Measurements from ENCODE around the gene KIAA1143. TPM values are rescaled to one million over a fixed set of nuclear protein-coding genes. Genes with fewer than 3 reads are reported as not detected.
A peak's percentile ranks its signal among the peaks of the same experiment; 100 is the strongest.

KIAA1143 gene
- 19.4 TPM for polyA plus RNA-seq (2013, experiment 1 of 2; ENCODE audit: insufficient read length)
- 22.8 TPM for polyA plus RNA-seq (2013, experiment 2 of 2; ENCODE audit: insufficient read length)

DNA sequence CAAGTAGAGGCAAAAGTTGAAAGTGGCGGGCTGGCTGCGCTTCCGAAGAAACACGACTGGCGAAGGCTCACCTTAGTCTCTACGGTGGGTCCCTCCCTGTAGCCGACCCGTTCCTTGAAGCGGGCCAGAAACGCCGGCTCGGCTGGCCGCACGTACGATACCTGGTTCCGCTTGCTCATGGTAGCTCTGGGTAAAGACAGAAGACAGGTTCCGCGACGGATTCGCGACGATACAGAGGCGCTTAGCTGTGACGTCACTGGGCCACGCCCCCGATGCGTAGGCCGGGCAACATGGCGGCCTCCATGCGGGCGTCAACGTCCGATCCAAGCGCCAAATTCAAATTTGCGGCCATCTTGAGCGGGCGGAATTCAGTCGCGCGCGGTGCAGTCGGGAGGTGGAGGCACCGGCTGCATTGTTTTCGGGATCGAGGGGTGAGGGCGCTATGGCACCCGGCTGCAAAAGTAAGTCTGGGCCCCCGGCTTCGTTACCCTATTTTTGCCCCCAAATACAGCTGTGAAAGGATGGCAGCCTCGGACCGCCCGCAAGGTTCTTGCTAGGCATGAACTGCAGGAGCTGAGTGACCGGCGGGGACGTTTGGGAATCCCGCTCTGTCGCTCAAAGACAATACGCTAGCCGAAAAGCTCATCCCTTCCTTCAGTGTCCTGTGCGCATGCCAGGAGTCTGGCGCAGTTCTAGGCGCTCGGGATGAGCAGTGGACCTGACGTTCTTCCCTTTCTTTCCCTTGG is at the start of gene KIAA1143, which contains the start of gene KIF15:
TSS of gene KIAA1143 (minus strand) at position 196 of the 746 bp plus-strand sequence. CDS start at position 179, 17 bp downstream.
TSS of gene KIF15 (plus strand) at position 371 of the 746 bp plus-strand sequence. CDS start at position 443, 72 bp downstream.
- DNase-seq = peak; percentile 96

DNA sequence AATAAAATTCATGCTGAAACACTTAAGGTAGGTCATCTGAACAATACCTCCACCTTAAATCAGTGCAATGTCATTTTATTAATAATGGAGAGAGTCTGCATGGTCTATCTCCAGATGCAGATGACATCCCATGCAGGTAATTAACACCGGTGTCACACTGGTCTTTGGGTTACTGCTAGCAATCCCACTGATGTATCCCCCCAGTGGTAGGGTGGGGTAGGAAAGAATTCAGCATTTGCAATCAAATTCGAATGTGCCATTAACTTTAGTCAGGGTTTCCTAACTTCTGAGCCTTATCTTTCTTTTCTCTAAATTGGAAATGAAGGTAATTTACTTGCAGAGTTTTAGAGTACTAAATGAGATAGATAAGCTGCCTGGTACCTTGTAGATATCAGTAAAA is 44.5 kb upstream of the KIAA1143 start:
- DNase-seq = no peak

DNA sequence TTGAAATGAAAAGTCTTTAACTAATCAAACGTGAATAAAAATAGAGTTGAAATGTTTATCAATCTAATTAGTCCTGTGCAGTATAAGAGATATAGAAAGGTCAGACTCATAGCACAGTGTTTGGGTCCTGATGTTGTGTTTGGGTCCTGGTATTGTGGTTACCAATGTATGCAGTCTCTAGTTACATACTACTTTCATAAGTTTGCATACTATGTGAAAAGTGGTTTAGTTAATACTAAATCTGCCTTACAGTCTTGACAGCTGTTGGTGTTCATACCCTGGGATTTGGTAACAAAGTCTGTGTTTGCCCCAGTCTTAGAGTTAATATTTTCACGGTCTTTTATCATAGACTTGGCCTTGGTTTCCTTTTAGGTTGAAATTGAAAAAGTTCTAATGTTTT is 41.9 kb upstream of the KIAA1143 start:
- no peak for DNase-seq

DNA sequence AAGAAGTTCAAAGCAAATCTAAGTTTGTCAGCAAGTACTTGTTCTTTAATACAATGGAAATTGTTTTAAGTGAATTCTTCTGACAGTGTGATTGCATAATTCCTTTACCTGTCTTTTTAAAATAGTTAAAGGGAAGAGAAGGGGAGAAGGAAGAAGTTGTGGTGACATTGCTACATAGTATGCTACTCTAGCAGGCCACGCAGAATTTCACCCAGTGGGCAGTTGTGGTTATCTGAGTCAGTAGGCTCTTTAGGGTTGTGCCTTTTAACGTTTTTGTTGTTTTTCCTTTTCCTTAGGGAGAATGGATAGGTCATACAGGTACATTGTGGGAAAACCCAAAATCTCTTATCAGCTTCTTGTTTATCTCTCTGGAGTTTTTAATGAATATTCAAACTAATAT is 40.6 kb upstream of the KIAA1143 start:
- no peak for DNase-seq

DNA sequence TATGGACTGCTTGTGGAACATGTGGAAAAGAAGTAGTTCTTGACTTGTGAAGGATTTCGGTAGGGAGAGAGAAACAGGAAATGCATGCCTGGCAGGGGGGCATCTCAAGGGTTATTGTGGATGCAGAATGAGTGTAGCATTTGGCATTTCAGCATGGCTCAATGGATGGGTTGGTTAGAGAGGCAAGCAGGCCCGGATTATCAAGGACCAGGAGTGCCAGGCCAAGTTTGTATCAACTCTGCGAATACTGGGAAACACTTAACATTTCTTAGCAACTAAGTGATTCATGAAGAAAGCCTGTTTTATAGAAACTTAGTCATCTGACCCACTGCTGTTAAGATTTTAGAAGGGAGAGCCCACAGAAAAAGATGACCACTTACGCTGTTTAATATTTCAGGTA is 33.8 kb upstream of the KIAA1143 start:
- peak; percentile 5 for DNase-seq

DNA sequence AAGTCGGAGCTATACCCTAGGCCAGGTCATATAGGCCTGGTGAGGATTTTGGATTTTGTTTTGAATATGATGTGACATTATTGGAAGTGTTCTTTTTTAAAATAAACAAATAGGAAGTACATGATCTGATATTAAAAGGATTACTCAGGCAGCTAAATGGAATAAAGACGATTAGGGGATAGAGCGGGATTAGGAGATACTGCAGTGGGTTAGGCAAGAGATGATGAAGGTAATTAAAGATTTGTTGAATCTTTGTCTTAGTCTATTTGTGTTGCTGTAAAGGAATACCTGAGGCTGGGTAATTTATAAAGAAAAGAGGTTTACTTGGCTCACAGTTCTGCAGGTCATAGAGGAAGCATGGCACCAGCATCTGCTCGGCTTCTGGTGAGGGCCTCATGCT is 21.5 kb upstream of the KIAA1143 start:
- DNase-seq = no peak

DNA sequence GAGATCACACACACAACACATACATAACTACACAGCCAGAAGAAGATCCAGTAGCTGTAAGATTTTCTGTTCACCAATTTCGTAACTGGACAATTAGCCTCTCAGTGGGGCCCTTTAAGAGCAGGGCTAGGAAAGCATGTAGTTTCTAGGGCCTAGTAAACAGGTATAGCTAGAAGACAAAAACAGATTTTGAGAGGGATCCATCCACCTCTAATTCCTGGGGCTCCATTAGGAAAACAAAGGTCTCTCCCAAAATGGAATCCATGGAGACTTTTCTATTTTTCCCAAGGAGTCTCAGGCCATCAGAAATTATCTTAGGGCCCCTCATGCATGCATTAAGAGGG is 10.7 kb upstream of the KIAA1143 start:
- no peak for DNase-seq

DNA sequence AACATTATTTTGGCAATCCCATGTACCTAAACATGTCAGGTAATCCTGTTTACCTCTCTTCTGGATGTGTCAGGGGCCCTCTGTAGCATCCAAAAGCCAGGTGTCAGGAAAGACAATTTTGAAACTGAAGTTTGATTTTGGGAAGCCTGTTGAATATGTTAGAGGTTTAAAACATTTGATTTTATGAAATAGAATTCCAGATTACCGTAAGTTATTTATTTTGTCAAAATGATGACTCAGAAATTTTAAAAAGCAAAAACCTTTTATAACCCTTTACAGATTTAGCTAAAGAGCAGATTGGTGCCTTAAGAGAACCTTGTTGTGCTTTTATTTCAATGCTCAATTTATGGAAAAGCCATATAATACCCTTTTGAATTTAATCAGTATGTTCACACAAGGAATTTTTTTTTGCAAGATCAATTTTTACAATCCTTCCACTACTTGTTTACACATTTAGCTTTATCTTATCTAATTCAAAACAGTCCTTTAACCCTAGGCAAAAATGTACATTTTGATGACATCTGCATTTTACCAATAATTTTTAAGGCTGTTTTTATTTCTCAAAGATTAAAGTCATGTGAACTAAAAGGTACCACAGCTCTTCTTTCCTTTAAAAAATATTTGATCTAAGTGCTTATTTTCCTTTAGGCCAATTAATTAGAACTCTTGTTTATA is 10.1 kb upstream of the KIAA1143 start:
- no peak for DNase-seq

DNA sequence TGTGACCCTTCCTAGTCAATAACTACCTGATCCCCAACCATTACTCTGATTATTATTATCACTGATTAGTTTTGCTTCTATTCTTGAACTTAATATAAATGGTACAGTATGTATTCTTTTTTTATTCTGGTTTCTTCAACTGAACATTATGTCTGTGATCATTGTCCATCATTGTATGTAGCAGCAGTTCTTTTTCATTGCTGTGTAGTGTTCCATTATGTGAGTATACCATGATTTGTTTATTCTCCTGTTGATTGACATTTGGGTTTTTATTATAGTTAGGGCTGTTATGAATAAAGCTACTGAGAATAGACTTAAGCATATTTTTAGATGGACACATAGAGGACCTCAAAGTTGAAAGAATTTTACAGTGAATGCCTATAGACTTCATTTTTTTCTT is 2.8 kb upstream of the KIAA1143 start:
- no peak for DNase-seq

DNA sequence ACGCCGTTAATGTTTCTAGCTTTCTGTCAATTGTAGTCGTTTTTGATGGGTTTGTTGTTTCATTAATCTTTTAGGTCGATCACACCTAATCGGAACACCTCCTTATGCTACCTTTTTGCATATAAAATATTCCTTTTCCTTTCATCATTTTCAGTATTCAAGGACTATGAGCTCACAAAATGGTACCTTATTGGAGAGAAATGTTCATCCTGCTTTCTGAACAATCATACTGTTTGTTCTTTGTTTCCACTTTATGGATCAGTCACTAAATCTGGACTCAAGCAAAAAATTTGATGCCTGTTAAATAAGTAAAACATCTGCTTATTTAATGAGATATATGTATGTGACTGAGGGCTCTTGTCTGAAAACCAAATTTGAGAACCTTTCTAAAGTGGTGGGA is 1.3 kb upstream of the KIAA1143 start:
- no peak for DNase-seq

DNA sequence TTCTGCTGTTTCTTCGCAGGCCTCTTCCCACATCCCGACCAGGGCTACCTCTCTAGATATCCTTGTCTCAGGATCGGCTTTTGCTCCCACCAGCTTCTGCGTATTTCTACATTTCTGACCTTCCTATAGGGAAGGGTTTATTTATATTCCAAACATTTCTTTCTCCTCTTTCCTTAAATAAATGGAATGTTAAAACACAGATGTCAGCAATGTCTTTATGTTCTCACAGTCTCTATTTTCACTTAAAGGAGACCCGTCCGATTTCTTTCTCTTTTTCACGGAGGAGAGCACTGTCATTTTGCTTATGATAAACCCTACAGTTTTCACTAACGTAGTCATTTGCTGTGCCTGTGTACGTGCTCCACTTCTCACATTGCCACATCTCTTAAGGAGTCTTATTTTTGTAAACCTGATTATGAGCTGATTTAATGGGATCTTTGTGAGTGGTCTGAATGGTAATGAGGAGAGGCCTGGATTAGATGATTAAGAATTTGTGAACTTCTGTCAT is 805 bp upstream of the KIAA1143 start:
- peak; percentile 5 for DNase-seq

DNA sequence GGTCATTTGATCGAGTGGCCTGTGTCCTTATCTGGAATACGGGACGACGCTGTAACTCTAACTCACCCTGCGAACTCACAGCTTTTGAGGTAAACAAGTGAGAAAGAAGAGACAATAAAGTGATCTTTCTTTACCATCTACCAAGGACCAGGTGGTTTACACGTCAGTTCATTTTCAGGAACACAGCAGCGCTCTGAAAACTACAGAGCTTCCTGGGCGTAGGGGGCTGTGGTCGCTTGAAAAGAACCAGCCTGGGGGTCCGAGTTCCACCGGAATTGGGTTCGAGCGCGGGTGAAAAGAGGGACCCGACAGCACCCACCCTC is 357 bp downstream of the KIAA1143 start:
- peak; percentile 2 for DNase-seq

DNA sequence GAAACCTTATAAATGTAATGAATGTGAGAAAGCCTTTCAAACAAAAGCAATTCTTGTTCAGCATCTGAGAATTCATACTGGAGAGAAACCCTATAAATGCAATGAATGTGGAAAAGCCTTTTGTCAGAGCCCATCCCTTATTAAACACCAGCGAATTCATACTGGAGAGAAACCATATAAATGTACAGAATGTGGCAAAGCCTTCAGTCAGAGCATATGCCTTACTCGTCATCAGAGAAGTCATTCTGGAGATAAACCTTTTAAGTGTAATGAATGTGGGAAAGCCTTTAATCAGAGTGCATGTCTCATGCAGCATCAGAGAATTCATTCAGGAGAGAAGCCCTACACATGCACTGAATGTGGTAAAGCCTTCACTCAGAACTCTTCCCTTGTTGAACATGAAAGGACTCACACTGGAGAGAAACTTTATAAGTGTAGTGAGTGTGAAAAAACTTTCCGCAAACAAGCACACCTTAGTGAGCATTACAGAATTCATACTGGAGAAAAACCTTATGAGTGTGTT is 26.7 kb downstream of the KIAA1143 start:
- DNase-seq = no peak

DNA sequence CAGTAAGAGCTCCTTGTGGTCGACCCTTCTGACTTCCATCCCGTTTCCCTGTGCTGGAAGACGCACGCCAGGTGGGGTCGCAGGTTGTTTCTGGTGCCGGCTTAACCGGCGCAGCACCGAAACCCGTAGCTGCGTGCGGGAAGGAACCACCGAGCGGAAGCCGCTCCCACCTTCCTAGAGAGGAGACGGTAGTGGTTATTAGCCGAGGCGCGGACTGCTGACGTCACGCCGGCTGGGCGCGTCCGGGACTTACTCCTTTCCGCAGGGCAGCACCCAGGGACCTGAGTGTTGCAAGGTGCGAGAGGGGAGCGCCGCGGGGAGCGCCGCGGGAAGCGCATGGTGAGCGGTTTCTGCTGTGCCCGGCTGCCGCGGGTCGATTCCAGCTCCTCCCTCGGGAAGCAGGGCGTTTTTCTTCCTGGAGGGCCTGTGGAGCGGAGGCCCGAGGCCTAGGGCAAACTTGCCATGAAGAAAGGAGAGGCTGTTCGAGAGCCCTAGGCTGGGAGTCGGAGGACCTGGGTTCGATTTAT is 32.0 kb downstream of the KIAA1143 start, which contains the start of gene ZNF501:
TSS of gene ZNF501 (plus strand) at position 252 of the 527 bp plus-strand sequence. CDS start 4,787 bp downstream, outside the sequence.
- peak; percentile 91 for DNase-seq

DNA sequence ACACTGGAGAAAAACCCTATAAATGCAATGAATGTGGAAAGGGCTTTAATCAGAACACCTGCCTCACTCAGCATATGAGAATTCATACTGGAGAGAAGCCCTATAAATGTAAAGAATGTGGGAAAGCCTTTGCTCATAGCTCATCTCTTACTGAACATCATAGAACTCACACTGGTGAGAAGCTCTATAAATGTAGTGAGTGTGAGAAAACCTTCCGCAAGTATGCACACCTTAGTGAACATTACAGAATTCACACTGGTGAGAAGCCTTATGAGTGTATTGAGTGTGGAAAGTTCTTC is 39.4 kb downstream of the KIAA1143 start:
- no peak for DNase-seq

DNA sequence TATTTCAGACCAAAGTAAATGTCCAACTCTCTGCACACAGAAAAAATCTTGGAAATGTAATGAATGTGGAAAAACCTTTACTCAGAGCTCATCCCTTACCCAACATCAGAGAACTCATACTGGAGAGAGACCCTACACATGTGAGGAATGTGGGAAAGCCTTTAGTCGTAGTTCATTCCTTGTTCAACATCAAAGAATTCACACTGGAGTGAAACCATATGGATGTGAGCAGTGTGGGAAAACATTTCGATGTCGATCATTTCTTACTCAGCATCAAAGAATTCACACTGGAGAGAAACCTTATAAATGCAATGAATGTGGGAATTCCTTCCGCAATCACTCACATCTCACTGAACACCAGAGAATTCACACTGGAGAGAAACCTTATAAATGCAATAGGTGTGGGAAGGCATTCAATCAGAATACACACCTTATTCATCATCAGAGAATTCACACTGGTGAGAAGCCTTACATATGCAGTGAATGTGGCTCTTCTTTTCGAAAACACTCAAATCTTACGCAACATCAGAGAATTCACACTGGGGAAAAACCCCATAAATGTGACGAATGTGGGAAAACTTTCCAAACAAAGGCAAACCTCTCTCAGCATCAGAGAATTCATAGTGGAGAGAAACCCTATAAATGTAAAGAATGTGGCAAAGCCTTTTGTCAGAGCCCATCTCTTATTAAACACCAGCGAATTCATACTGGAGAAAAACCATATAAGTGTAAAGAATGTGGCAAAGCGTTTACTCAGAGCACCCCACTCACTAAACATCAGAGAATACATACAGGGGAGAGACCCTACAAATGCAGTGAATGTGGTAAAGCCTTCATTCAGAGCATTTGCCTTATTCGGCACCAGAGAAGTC is 40.0 kb downstream of the KIAA1143 start:
- DNase-seq = no peak

DNA sequence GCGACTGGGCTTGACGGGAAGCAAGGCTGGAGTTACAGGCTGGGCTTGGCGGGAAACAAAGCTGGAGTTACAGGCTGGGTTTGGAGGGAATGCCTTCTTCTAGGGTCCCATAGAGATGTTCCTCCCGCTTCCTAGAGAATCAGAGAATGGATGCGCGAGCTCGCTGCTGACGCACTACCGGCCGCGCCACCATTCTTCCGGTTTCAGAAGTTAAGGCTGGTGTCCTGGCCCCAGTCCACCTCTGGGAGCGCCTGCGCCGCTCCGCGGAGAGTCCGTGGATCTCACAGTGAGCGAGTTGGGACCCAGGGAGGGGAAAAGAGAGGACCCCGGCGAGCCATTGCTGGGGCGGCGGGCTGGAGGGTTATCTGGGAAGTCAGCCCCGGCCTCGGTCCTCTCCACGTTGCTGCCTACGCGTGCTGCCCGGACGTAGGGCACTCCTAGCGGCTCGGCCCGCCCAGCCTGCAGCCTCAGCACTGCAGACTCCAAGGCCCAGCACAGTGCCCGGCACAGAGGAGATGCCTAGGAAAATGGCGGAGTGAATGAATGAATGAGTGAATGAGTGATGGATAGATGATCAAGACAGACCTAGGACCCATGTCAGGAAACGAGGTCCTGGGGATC is 48.9 kb downstream of the KIAA1143 start, which contains the start of gene ZNF502:
TSS of gene ZNF502 (plus strand) at position 206 of the 621 bp plus-strand sequence. CDS start 7,602 bp downstream, outside the sequence.
- DNase-seq = peak; percentile 91
